ENCODE data around the gene FAS. TPM values are rescaled to one million over a fixed set of nuclear protein-coding genes. Genes with fewer than 3 reads are reported as not detected.

FAS gene
- total RNA-seq, 3 donors from 2014 or later (not counting 1 experiment from before 2014, with no cell fraction given) = 17.3 to 29.9 (median 26.5) TPM

GRCh38 chr10:89001024-89001728 is 10.6 kb downstream of the FAS start:
- H3K4me1 Mint-ChIP-seq = peaks cover 18 to 22% of the 10 kb centered on the region in 2 donors
- Histone ChIP-seq H3K9me3 (ENCODE audit: control insufficient read depth, insufficient read depth, low read length) (no peaks in the 10 kb centered on the region), H3K4me3 (ENCODE audit: low read length) (no peak overlapping the region), H3K36me3 (ENCODE audit: control insufficient read depth, insufficient read depth, low read length) (peaks cover 11% of the 10 kb centered on the region), H3K27ac (ENCODE audit: low read length) (peak overlapping the region; percentile 0), H3K4me1 (ENCODE audit: control insufficient read depth, insufficient read depth, low read length) (peaks cover 4% of the 10 kb centered on the region), H3K27me3 (ENCODE audit: control insufficient read depth, insufficient read depth, low read length) (no peaks in the 10 kb centered on the region)
- intact Hi-C loops (cut with micrococcal nuclease) = no loop called here
- TF ChIP-seq CTCF (IDR thresholded peaks at IDR 0.05) = no peak
- ATAC-seq (no peak), DNase-seq (peak in 1 of 2 donors; percentile 61)
- H3K27ac Mint-ChIP-seq = peak overlapping the region in 1 of 2 donors; percentile 54
- 76% methylated on average over 5 of the region's 5 CpGs for WGBS (ENCODE audit: insufficient coverage)
- no peak overlapping the region for H3K4me3 Mint-ChIP-seq
- no peaks in the 10 kb centered on the region for H3K27me3 Mint-ChIP-seq (ENCODE audit: low read depth in 2 of 2)
- H3K36me3 Mint-ChIP-seq = peaks cover 7% of the 10 kb centered on the region
- H3K9me3 Mint-ChIP-seq = no peaks in the 10 kb centered on the region

GRCh38 chr10:89001729-89002072 is 11.1 kb downstream of the FAS start:
- peaks cover 2% of the 10 kb centered on the region for H3K4me1 ChIP-seq (ENCODE audit: control insufficient read depth, insufficient read depth, low read length)
- H3K27ac Mint-ChIP-seq = no peak overlapping the region
- no peaks in the 10 kb centered on the region for H3K9me3 ChIP-seq (ENCODE audit: control insufficient read depth, insufficient read depth, low read length)
- ATAC-seq = no peak
- no peaks in the 10 kb centered on the region for H3K27me3 ChIP-seq (ENCODE audit: control insufficient read depth, insufficient read depth, low read length)
- intact Hi-C loops (cut with micrococcal nuclease) = no loop called here
- H3K4me1 Mint-ChIP-seq = peaks cover 16 to 19% of the 10 kb centered on the region in 2 donors
- DNase-seq = peak in 1 of 2 donors; percentile 39
- peaks cover 11% of the 10 kb centered on the region for H3K36me3 ChIP-seq (ENCODE audit: control insufficient read depth, insufficient read depth, low read length)
- TF ChIP-seq CTCF (IDR thresholded peaks at IDR 0.05) = no peak
- H3K4me3 ChIP-seq (ENCODE audit: low read length) = no peak overlapping the region
- peak overlapping the region; percentile 0 for H3K27ac ChIP-seq (ENCODE audit: low read length)
- no peaks in the 10 kb centered on the region for H3K27me3 Mint-ChIP-seq (ENCODE audit: low read depth in 2 of 2)
- no peaks in the 10 kb centered on the region for H3K9me3 Mint-ChIP-seq
- WGBS (ENCODE audit: insufficient coverage) = 72% methylated on average over 4 of the region's 4 CpGs
- no peak overlapping the region for H3K4me3 Mint-ChIP-seq
- H3K36me3 Mint-ChIP-seq = peaks cover 7% of the 10 kb centered on the region

DNA sequence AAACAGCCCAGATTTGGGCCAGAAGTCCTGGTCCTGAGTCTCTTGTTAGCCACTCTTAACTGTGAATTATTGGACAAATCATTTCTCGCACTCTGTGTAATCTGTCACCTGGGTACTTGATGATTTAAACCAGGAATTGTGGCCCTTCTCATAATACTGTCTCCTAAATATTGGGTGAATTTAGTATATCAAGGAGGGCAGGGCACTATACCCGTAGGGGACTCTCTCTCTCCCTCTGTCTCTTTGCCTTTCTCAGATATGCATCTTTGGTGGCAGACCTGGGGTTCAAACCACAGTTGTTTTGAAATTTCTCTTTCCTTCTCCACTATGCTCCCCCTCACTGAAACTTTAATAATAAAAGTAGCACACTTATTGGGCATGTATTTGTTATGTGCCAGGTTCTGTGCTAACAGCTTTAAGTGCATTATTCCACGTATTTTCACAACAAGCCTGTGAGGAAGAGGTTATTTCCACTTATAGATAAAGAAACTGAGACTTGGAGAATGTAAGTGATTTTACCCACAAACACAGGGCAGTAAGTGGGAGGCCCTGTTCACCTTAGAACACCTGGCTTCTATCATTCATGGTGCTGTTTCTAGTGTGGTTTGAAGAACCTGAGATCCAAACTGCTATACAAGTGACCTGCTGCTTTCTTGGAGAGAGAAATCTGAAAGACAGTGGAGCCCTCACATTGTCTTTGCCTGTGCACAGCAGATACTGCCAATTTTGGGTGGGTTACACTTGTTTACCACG is 11.8 kb downstream of the FAS start:
- Mint-ChIP-seq H3K9me3 (no peaks in the 10 kb centered on the region), H3K27ac (peak overlapping the region; percentile 11 to 21), H3K4me1 (peaks cover 10 to 18% of the 10 kb centered on the region in 2 donors), H3K36me3 (peaks cover 7% of the 10 kb centered on the region), H3K4me3 (no peak overlapping the region), H3K27me3 (ENCODE audit: low read depth in 2 of 2) (no peaks in the 10 kb centered on the region)
- intact Hi-C loops (cut with micrococcal nuclease) = no loop called here
- Histone ChIP-seq H3K36me3 (ENCODE audit: control insufficient read depth, insufficient read depth, low read length) (peaks cover 11% of the 10 kb centered on the region), H3K4me1 (ENCODE audit: control insufficient read depth, insufficient read depth, low read length) (no peaks in the 10 kb centered on the region), H3K4me3 (ENCODE audit: low read length) (no peak overlapping the region), H3K27me3 (ENCODE audit: control insufficient read depth, insufficient read depth, low read length) (no peaks in the 10 kb centered on the region), H3K9me3 (ENCODE audit: control insufficient read depth, insufficient read depth, low read length) (no peaks in the 10 kb centered on the region), H3K27ac (ENCODE audit: low read length) (no peak overlapping the region)
- no peak for TF ChIP-seq CTCF (IDR thresholded peaks at IDR 0.05)
- ATAC-seq (no peak), DNase-seq (no peak)
- 80% methylated on average over 2 of the region's 4 CpGs for WGBS (ENCODE audit: insufficient coverage)

All from natural killer cell (primary cell).